Trophoblast cell (in vitro differentiated cells and primary cell): ENCODE measurements around the gene PRLR.

Experiments
- DNase-seq, 2 donors: peaks; one replicate each; pipeline ENCODE4 v3.0.0-alpha.2; 2016
- H2AFZ ChIP-seq: 2 replicates; pipeline ENCODE4 v1.6.1; 2013; ENCODE audit warnings: low read length, moderate library complexity, mild to moderate bottlenecking; ENCODE audit not compliant: insufficient read depth, poor library complexity
- H2AK5ac ChIP-seq: 2 replicates; pipeline ENCODE4 v1.6.1; 2013; ENCODE audit warnings: mild to moderate bottlenecking, low read length
- H2BK120ac ChIP-seq: 2 replicates; pipeline ENCODE4 v1.6.1; 2013; ENCODE audit warnings: low read length, mild to moderate bottlenecking, moderate library complexity; ENCODE audit not compliant: insufficient read depth, poor library complexity
- H2BK12ac ChIP-seq: 2 replicates; pipeline ENCODE4 v1.6.1; 2013; ENCODE audit warnings: mild to moderate bottlenecking, low read length, moderate library complexity
- H2BK5ac ChIP-seq: 2 replicates; pipeline ENCODE4 v1.6.1; 2013; ENCODE audit warnings: low read length, low read depth, moderate library complexity, mild to moderate bottlenecking; ENCODE audit not compliant: poor library complexity
- H3K14ac ChIP-seq: 2 replicates; pipeline ENCODE4 v1.6.1; 2013; ENCODE audit warnings: mild to moderate bottlenecking, low read length
- H3K18ac ChIP-seq: 2 replicates; pipeline ENCODE4 v1.6.1; 2013; ENCODE audit warnings: mild to moderate bottlenecking, low read length
- H3K23ac ChIP-seq: 2 replicates; pipeline ENCODE4 v1.6.1; 2013; ENCODE audit warnings: low read length
- H3K27ac ChIP-seq: 2 replicates; pipeline ENCODE4 v1.5.1; 2013; ENCODE audit warnings: low read depth, mild to moderate bottlenecking, inconsistent platforms, low read length, moderate library complexity
- H3K27me3 ChIP-seq: 2 replicates; pipeline ENCODE4 v1.6.1; 2013; ENCODE audit warnings: inconsistent platforms, mild to moderate bottlenecking, low read length, moderate library complexity; ENCODE audit not compliant: insufficient read depth
- H3K36me3 ChIP-seq, 2 experiments: 1 replicate in 1 of 2; 2 replicates in 1 of 2; pipeline ENCODE4 v1.6.1; 2013; ENCODE audit warnings: low read length in 2 of 2, mild to moderate bottlenecking in 2 of 2, moderate library complexity in 1 of 2; ENCODE audit not compliant: insufficient read depth in 2 of 2, control insufficient read depth in 1 of 2
- H3K4ac ChIP-seq: 2 replicates; pipeline ENCODE4 v1.6.1; 2013; ENCODE audit warnings: low read depth, mild to moderate bottlenecking, low read length, moderate library complexity
- H3K4me1 ChIP-seq, 2 experiments: 1 replicate in 1 of 2; 2 replicates in 1 of 2; pipeline ENCODE4 v1.6.1; 2013; ENCODE audit warnings: low read length in 2 of 2, mild to moderate bottlenecking in 2 of 2, moderate library complexity in 1 of 2; ENCODE audit not compliant: insufficient read depth in 2 of 2, control insufficient read depth in 1 of 2
- H3K4me2 ChIP-seq: 2 replicates; pipeline ENCODE4 v1.6.1; 2013; ENCODE audit warnings: inconsistent platforms, mild to moderate bottlenecking, low read length, moderate library complexity
- H3K4me3 ChIP-seq: 2 replicates; pipeline ENCODE4 v1.5.1; 2013; ENCODE audit warnings: mild to moderate bottlenecking, low read depth, low read length, inconsistent platforms
- H3K79me1 ChIP-seq: one replicate; pipeline ENCODE4 v1.6.1; 2013; ENCODE audit warnings: low read length
- H3K79me2 ChIP-seq: 2 replicates; pipeline ENCODE4 v1.6.1; 2013; ENCODE audit warnings: low read length, mild to moderate bottlenecking; ENCODE audit not compliant: control insufficient read depth, insufficient read depth, poor library complexity
- H3K9ac ChIP-seq: 2 replicates; pipeline ENCODE4 v1.6.1; 2013; ENCODE audit warnings: mild to moderate bottlenecking, low read length
- H3K9me3 ChIP-seq: 2 replicates; pipeline ENCODE4 v1.6.1; 2013; ENCODE audit warnings: low read depth, mild to moderate bottlenecking, control low read depth, inconsistent platforms, low read length; ENCODE audit not compliant: insufficient read depth
- H4K12ac ChIP-seq: 2 replicates; pipeline ENCODE4 v1.6.1; 2013; ENCODE audit warnings: low read depth, mild to moderate bottlenecking, low read length, moderate library complexity
- H4K8ac ChIP-seq: 2 replicates; pipeline ENCODE4 v1.6.1; 2013; ENCODE audit warnings: low read depth, mild to moderate bottlenecking, low read length, moderate library complexity
- H4K91ac ChIP-seq: one replicate; pipeline ENCODE4 v1.6.1; 2013; ENCODE audit warnings: low read depth, mild to moderate bottlenecking, low read length, moderate library complexity
- WGBS: extraction: QIAGEN DNeasy Blood & Tissue Kit; methylation state at CpG from one replicate; pipeline ENCODE4 v1.1.7; 2013; ENCODE audit warnings: missing lambda C conversion rate; ENCODE audit not compliant: insufficient read length, insufficient coverage; ENCODE audit errors: extremely low coverage; 5-methylcytosine and 5-hydroxymethylcytosine counted together

PRLR gene

GRCh38 chr5:35120715-35121114, 109.6 kb downstream of the PRLR start:
- Histone ChIP-seq H2BK12ac (no peak overlapping the region), H3K27me3 (no peaks in the 10 kb centered on the region), H3K9ac (no peak overlapping the region), H3K18ac (no peak overlapping the region), H3K4ac (no peak overlapping the region), H3K79me2 (no peaks in the 10 kb centered on the region), H4K91ac (no peak overlapping the region), H3K14ac (no peak overlapping the region), H3K23ac (no peak overlapping the region), H4K8ac (no peak overlapping the region), H3K36me3 (no peaks in the 10 kb centered on the region), H2BK120ac (no peak overlapping the region), H2BK5ac (no peak overlapping the region), H3K9me3 (no peaks in the 10 kb centered on the region), H2AFZ (no peak overlapping the region), H3K4me1 (peaks cover 2 to 12% of the 10 kb centered on the region in 2 experiments), H3K27ac (no peak overlapping the region), H3K79me1 (no peaks in the 10 kb centered on the region), H4K12ac (no peak overlapping the region), H3K4me3 (no peak overlapping the region), H2AK5ac (no peak overlapping the region), H3K4me2 (no peak overlapping the region)
- WGBS: no CpG with 5 or more reads among the region's 1 CpG
- DNase-seq: no peak

GRCh38 chr5:35117967-35118366, 112.3 kb downstream of the PRLR start:
- no peak overlapping the region for H3K18ac ChIP-seq
- H3K9ac ChIP-seq: no peak overlapping the region
- 100% methylated on average over 1 of the region's 6 CpGs for WGBS
- H3K4ac ChIP-seq: no peak overlapping the region
- no peak overlapping the region for H3K4me2 ChIP-seq
- no peak overlapping the region for H2AFZ ChIP-seq
- H3K23ac ChIP-seq: no peak overlapping the region
- no peaks in the 10 kb centered on the region for H3K36me3 ChIP-seq
- H2BK120ac ChIP-seq: no peak overlapping the region
- no peak overlapping the region for H2AK5ac ChIP-seq
- H4K91ac ChIP-seq: no peak overlapping the region
- no peak overlapping the region for H4K12ac ChIP-seq
- H3K79me1 ChIP-seq: no peaks in the 10 kb centered on the region
- no peak overlapping the region for H3K14ac ChIP-seq
- no peak overlapping the region for H3K27ac ChIP-seq
- H3K4me3 ChIP-seq: no peak overlapping the region
- H3K27me3 ChIP-seq: no peaks in the 10 kb centered on the region
- H3K9me3 ChIP-seq: no peaks in the 10 kb centered on the region
- H2BK5ac ChIP-seq: no peak overlapping the region
- no peak overlapping the region for H4K8ac ChIP-seq
- H2BK12ac ChIP-seq: no peak overlapping the region
- DNase-seq: peak in 1 of 2 donors; percentile 18
- H3K4me1 ChIP-seq: peaks cover 2 to 12% of the 10 kb centered on the region in 2 experiments
- H3K79me2 ChIP-seq: no peaks in the 10 kb centered on the region

- no peak overlapping the region for H3K27ac ChIP-seq
- no peak overlapping the region for H2AFZ ChIP-seq
- no peak overlapping the region for H4K91ac ChIP-seq
- no peak overlapping the region for H3K18ac ChIP-seq
- H3K79me2 ChIP-seq: no peaks in the 10 kb centered on the region
- H3K36me3 ChIP-seq: no peaks in the 10 kb centered on the region
- no peak overlapping the region for H2AK5ac ChIP-seq
- no peak overlapping the region for H3K9ac ChIP-seq
- peaks cover 2 to 12% of the 10 kb centered on the region in 2 experiments for H3K4me1 ChIP-seq
- H4K8ac ChIP-seq: no peak overlapping the region
- no peaks in the 10 kb centered on the region for H3K9me3 ChIP-seq
- H2BK5ac ChIP-seq: no peak overlapping the region
- no peaks in the 10 kb centered on the region for H3K79me1 ChIP-seq
- peak in 1 of 2 donors; percentile 44 for DNase-seq
- H3K27me3 ChIP-seq: no peaks in the 10 kb centered on the region
- no peak overlapping the region for H3K14ac ChIP-seq
- H2BK12ac ChIP-seq: no peak overlapping the region
- H2BK120ac ChIP-seq: no peak overlapping the region
- no peak overlapping the region for H3K23ac ChIP-seq
- H3K4ac ChIP-seq: no peak overlapping the region
- H4K12ac ChIP-seq: no peak overlapping the region
- H3K4me2 ChIP-seq: no peak overlapping the region
- no peak overlapping the region for H3K4me3 ChIP-seq
Observed at GRCh38 chr5:35115920-35116319, 114.4 kb downstream of the PRLR start.

GRCh38 chr5:35114698-35115097, 115.6 kb downstream of the PRLR start:
- Histone ChIP-seq H3K79me1 (no peaks in the 10 kb centered on the region), H3K14ac (no peak overlapping the region), H3K79me2 (no peaks in the 10 kb centered on the region), H4K91ac (no peak overlapping the region), H3K4me1 (peaks cover 2 to 9% of the 10 kb centered on the region in 2 experiments), H2BK5ac (no peak overlapping the region), H2AK5ac (no peak overlapping the region), H2BK12ac (no peak overlapping the region), H4K12ac (no peak overlapping the region), H3K27ac (no peak overlapping the region), H3K36me3 (no peaks in the 10 kb centered on the region), H3K23ac (no peak overlapping the region), H4K8ac (no peak overlapping the region), H3K18ac (no peak overlapping the region), H2BK120ac (no peak overlapping the region), H3K9ac (no peak overlapping the region), H2AFZ (no peak overlapping the region), H3K27me3 (no peaks in the 10 kb centered on the region), H3K9me3 (no peaks in the 10 kb centered on the region), H3K4me3 (no peak overlapping the region), H3K4ac (no peak overlapping the region), H3K4me2 (no peak overlapping the region)
- DNase-seq: no peak
- WGBS: no CpG with 5 or more reads among the region's 4 CpGs
